PC-3 (cell line): ENCODE measurements around the gene BBC3. TPM values are rescaled to one million over a fixed set of nuclear protein-coding genes. Genes with fewer than 3 reads are reported as not detected.

ENCODE experiments used
- ATAC-seq: fragments of 200-7000 bp; cut with Tn5 transposase; 2 replicates; pipeline ENCODE4 v1.9.1; 2020; ENCODE audit warnings: mild to moderate bottlenecking, moderate library complexity
- BruUV-seq: library from RNA; stranded (reverse); fragments of 400-500 nt; replicated peaks from 2 replicates; lab custom pipeline; 2021; lab: Mats Ljungman, UMichigan
- CTCF ChIA-PET: fragments of 300-600 bp; sonication (Branson Sonifier 250); formaldehyde crosslinking; loops from one replicate; lab custom pipeline; 2022; ENCODE audit warnings: antibody characterized with exemption; lab: Charles Lee
- POLR2A ChIA-PET: fragments of 300-600 bp; sonication (Branson Sonifier 250); formaldehyde crosslinking; loops from one replicate; lab custom pipeline; 2022; ENCODE audit warnings: antibody characterized with exemption; ENCODE audit not compliant: unreplicated experiment; lab: Charles Lee
- DNase-seq: peaks from one replicate; pipeline ENCODE4 v3.0.0-alpha.2; 2015
- H2AFZ ChIP-seq: fragments of 300-600 bp; sonication (generic); 2 replicates; pipeline ENCODE4 v1.6.0; 2016; ENCODE audit warnings: antibody characterized with exemption, low read length
- H3F3A ChIP-seq: fragments of 300-600 bp; sonication (generic); one replicate; pipeline ENCODE4 v1.6.0; 2017; ENCODE audit warnings: antibody characterized with exemption, low read length, control low read depth, mild to moderate bottlenecking; ENCODE audit not compliant: unreplicated experiment
- H3K27ac ChIP-seq: fragments of 300-600 bp; sonication (generic); 2 replicates; pipeline ENCODE4 v1.5.1; 2016; ENCODE audit warnings: mild to moderate bottlenecking, low read length
- H3K27me3 ChIP-seq: fragments of 300-600 bp; sonication (generic); 2 replicates; pipeline ENCODE4 v1.6.1; 2016; ENCODE audit warnings: low read length, mixed read lengths
- H3K36me3 ChIP-seq: fragments of 300-600 bp; sonication (generic); 2 replicates; pipeline ENCODE4 v1.6.1; 2016; ENCODE audit warnings: low read depth, mixed run types, low read length, mixed read lengths
- H3K4me1 ChIP-seq: fragments of 300-600 bp; sonication (generic); 2 replicates; pipeline ENCODE4 v1.5.1; 2016; ENCODE audit warnings: low read length; ENCODE audit not compliant: insufficient read depth
- H3K4me2 ChIP-seq: fragments of 300-600 bp; sonication (generic); 2 replicates; pipeline ENCODE4 v1.6.0; 2016; ENCODE audit warnings: low read length
- H3K4me3 ChIP-seq: fragments of 300-600 bp; sonication (generic); 2 replicates; pipeline ENCODE4 v1.5.1; 2016; ENCODE audit warnings: mild to moderate bottlenecking, low read length, mixed read lengths
- H3K79me2 ChIP-seq: fragments of 300-600 bp; sonication (generic); 2 replicates; pipeline ENCODE4 v1.6.1; 2017; ENCODE audit warnings: low read length, mixed read lengths
- H3K9ac ChIP-seq: fragments of 300-600 bp; sonication (generic); 2 replicates; pipeline ENCODE4 v1.6.0; 2016; ENCODE audit warnings: mild to moderate bottlenecking, low read length
- H3K9me2 ChIP-seq: fragments of 300-600 bp; sonication (generic); replicated peaks from 2 replicates; pipeline ENCODE4 v1.6.1; 2016; ENCODE audit warnings: mixed run types, low read length, mixed read lengths
- H3K9me3 ChIP-seq: fragments of 300-600 bp; sonication (generic); 2 replicates; pipeline ENCODE4 v1.6.1; 2016; ENCODE audit warnings: low read length, mixed read lengths
- H4K20me1 ChIP-seq: fragments of 300-600 bp; sonication (generic); 2 replicates; pipeline ENCODE4 v1.6.1; 2016; ENCODE audit warnings: low read length, mixed read lengths
- CTCF ChIP-seq: fragments of 300-600 bp; sonication (generic); conservative IDR thresholded peaks from 2 replicates; pipeline ENCODE4 v1.5.1; 2017; ENCODE audit warnings: antibody characterized with exemption, low read depth, mild to moderate bottlenecking, low read length
- EZH2 ChIP-seq: fragments of 300-600 bp; sonication (generic); IDR thresholded peaks from one replicate; pipeline ENCODE4 v1.6.1; 2017; ENCODE audit warnings: antibody characterized with exemption, mild to moderate bottlenecking, low read length; ENCODE audit not compliant: unreplicated experiment
- EZH2phosphoT487 ChIP-seq: fragments of 300-600 bp; sonication (generic); IDR thresholded peaks from 2 replicates; pipeline ENCODE4 v1.6.1; 2018; ENCODE audit warnings: mild to moderate bottlenecking, antibody characterized with exemption, low read length, borderline replicate concordance
- intact Hi-C: fragments of 100-400 bp; cut with micrococcal nuclease; formaldehyde crosslinking; loops from 2 replicates; pipeline ENCODE4 v1.9.0; 2023
- total RNA-seq: library from RNA; depleted of rRNA; stranded (reverse); fragments of >200 nt; gene quantifications from 2 replicates; pipeline ENCODE4 v1.2.3, GENCODE V29; 2014

Gene BBC3
- total RNA-seq, 1 experiment from 2014 or later = 2.9 TPM

GRCh38 chr19:47209319-47210179 is 21.4 kb downstream of the BBC3 start:
- H4K20me1 ChIP-seq = no peaks in the 10 kb centered on the region
- H3K9me3 ChIP-seq = no peaks in the 10 kb centered on the region
- H3F3A ChIP-seq = no peaks in the 10 kb centered on the region
- no peak overlapping the region for H3K9ac ChIP-seq
- H3K36me3 ChIP-seq = peaks cover 12% of the 10 kb centered on the region
- no peak overlapping the region for H3K27ac ChIP-seq
- H3K79me2 ChIP-seq = no peaks in the 10 kb centered on the region
- H3K4me1 ChIP-seq = no peaks in the 10 kb centered on the region
- DNase-seq = no peak
- H3K9me2 ChIP-seq = no peaks in the 10 kb centered on the region
- no peaks in the 10 kb centered on the region for H3K27me3 ChIP-seq
- intact Hi-C loops = loop anchor here (1.0 kb wide), 1 partner anchor 35 kb away; no protein-coding TSS in a partner anchor
- no peak overlapping the region for H2AFZ ChIP-seq
- TF ChIP-seq EZH2phosphoT487 = no peak
- no peak for TF ChIP-seq CTCF
- TF ChIP-seq EZH2 = no peak
- no peak for ATAC-seq
- CTCF ChIA-PET = interaction anchor here (2.3 kb wide), 1 partner anchor 35 kb away, joined by 80 read pairs; no protein-coding TSS in a partner anchor
- TSS peak; percentile 68 for BruUV-seq
- POLR2A ChIA-PET = no interaction called here
- H3K4me3 ChIP-seq = no peak overlapping the region
- H3K4me2 ChIP-seq = no peak overlapping the region

GRCh38 chr19:47203254-47203653 is 27.7 kb downstream of the BBC3 start:
- Histone ChIP-seq H3K27ac (no peak overlapping the region), H2AFZ (no peak overlapping the region), H3K4me2 (no peak overlapping the region), H3K4me3 (no peak overlapping the region), H4K20me1 (no peaks in the 10 kb centered on the region), H3K36me3 (peaks cover 11% of the 10 kb centered on the region; the same call in 1 of the 2 replicates), H3K9me2 (no peaks in the 10 kb centered on the region), H3K9ac (no peak overlapping the region), H3K4me1 (no peaks in the 10 kb centered on the region), H3F3A (no peaks in the 10 kb centered on the region), H3K79me2 (no peaks in the 10 kb centered on the region), H3K27me3 (no peaks in the 10 kb centered on the region), H3K9me3 (no peaks in the 10 kb centered on the region)
- ATAC-seq (no peak), DNase-seq (no peak)
- TF ChIP-seq EZH2 = no peak
- TF ChIP-seq EZH2phosphoT487 = no peak
- TF ChIP-seq CTCF = no peak
- intact Hi-C loops = no loop called here
- BruUV-seq = no TSS peak
- POLR2A ChIA-PET = no interaction called here
- CTCF ChIA-PET = no interaction called here

- peaks cover 11% of the 10 kb centered on the region; the same call in 1 of the 2 replicates for H3K36me3 ChIP-seq
- no peaks in the 10 kb centered on the region for H3K4me1 ChIP-seq
- no peak for TF ChIP-seq EZH2
- TF ChIP-seq CTCF = no peak
- TF ChIP-seq EZH2phosphoT487 = no peak
- no peaks in the 10 kb centered on the region for H3K9me2 ChIP-seq
- no peak overlapping the region for H3K4me3 ChIP-seq
- intact Hi-C loops = no loop called here
- no peaks in the 10 kb centered on the region for H4K20me1 ChIP-seq
- no peak overlapping the region for H3K4me2 ChIP-seq
- H3K79me2 ChIP-seq = no peaks in the 10 kb centered on the region
- no peaks in the 10 kb centered on the region for H3F3A ChIP-seq
- H3K27ac ChIP-seq = no peak overlapping the region
- POLR2A ChIA-PET = no interaction called here
- H3K9me3 ChIP-seq = no peaks in the 10 kb centered on the region
- ATAC-seq (no peak), DNase-seq (no peak)
- no peaks in the 10 kb centered on the region for H3K27me3 ChIP-seq
- BruUV-seq = no TSS peak
- H3K9ac ChIP-seq = no peak overlapping the region
- CTCF ChIA-PET = interaction anchor here (0.6 kb wide), 1 partner anchor 51 kb away, joined by 3 read pairs; no protein-coding TSS in a partner anchor
- no peak overlapping the region for H2AFZ ChIP-seq
These were observed 30.5 kb downstream of the BBC3 start for GRCh38 chr19:47200530-47200929.
